Stimulated activated CD8-positive, alpha-beta memory T cell treated with anti-CD3 and anti-CD28 coated beads, Interleukin-4, amount 100 ng/mL, for 48 hours (primary cell): ENCODE results near the gene ECHDC1.
"Not testable (repeated sequence)": the region's sequence is repeated elsewhere in the genome, so short reads cannot be mapped to it uniquely, and the experiment has no call there.

Experiments used
- DNase-seq: peaks from one replicate; pipeline ENCODE4 v3.0.0-alpha.2; 2020

ECHDC1 gene

DNA sequence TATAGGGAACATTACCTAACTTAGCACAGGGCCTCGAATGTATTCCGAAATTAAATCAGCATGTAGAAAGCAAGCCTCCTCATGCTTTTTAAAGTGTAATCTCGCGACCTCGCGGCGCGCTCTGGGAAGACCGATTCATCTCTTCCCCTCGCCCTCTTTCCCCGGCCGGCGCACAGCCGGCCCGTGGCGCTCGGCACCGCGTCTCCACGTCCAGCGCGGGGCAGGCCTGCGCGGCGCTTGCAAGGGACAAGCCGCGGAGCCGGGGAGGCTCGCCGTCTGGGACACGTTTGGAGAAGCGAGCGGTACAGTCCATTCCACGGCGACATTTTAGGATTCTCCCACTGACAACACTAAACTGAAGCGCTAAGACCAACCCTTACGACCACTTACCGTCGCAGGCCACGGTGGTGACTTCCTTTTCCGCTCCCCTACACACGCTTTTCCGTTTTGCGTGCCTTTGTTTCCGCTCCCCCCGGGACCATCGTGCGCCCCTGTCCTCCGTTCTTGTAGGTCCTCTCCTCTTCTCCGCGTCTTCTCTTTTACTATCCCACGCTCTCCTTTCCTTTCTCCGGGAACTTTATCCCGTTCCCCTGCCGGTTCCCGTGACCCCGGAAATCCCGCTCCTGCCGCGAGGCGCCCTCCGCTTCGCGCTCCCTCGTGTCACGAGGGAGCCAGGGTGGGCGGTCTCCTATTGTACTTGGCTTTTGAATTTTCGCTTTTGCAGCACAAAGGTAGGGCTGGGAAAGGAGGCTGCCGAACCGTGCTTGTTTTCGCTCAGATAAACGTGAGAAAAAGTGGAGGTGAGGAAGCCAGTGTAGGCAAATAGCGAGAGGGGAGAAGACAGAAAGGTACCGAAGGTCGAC lies at the start of gene ECHDC1:
Gene ECHDC1, minus strand, starts transcription at position 664 of the 863 bp plus-strand sequence. CDS start 12,581 bp downstream, outside the sequence.
- DNase-seq = peak; percentile 83

GRCh38 chr6:127392301-127392700 lies 48.9 kb upstream of the ECHDC1 start:
- no peak for DNase-seq

GRCh38 chr6:127391094-127391953 lies 47.9 kb upstream of the ECHDC1 start:
- DNase-seq = no peak

GRCh38 chr6:127389706-127390105 lies 46.3 kb upstream of the ECHDC1 start:
- DNase-seq = no peak

DNA sequence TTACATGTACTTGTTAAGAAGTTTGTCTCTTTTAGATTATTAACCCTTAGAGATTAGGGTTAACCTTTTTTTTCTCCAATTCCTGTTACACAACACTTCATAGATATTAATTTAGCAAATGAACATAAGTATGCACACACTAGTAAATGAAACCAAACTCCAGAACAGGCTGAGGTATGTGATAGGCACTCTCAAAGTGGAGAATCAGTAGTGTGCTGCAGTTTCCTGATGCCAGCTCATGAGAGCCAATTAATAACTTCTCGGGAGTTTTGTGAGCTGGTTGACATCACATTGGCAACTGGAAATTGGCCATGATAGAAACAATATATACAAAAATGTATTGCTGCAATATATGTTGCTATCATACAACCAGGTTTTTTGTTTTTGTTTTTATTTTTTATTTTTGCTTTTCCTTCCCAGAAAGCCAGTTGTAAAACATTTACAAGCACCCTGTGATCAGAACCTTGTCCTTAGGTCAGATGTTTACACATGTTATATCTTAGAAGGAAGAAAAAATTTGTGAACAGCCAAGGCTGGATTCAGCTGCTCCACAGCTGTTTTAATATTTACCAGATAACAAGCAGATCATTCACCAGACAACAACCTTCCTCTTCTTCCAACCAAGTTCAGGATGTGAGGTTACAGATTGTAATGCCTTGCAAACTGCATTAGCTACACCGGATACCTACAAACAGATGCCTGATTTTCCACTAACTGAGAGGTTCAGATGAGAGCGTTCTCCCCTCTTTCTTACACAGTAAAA lies 42.4 kb upstream of the ECHDC1 start:
- DNase-seq = no peak

DNA sequence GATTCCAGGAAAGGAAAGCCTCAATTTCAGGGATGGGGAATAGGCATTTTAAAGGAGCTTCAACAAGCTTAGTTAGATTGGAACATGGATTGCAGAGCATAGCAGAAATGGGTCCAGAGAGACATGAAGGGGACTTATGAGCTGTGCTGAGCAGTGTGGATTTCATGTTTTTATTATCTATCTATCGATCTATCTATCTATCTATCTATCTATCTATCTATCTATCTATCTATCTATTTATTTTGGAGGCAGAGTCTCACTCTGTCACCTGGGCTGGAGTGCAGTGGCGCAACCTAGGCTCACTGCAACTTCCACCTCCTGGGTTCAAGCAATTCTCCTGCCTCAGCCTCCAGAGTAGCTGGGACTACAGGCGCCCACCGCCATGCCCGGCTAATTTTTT lies 41.4 kb upstream of the ECHDC1 start:
- DNase-seq = not testable (repeated sequence)

DNA sequence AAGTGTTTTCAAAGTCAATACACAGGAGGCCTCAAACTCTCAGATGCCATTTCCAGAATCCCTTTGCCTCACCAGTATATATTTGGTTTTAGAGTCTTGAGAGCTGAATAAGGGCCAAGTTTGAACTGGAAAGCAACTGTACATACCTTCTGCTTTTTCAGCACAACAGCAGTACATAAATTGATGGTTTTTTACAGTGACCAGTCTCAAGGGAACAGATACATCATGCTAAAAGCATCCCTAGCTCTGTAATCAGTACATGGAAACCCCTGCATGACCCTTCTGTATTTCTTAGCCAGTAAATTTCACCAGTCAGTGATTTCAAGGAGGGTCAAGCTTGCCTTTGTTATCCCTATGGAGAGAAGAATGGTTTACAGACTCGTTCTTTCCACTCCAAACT lies 40.6 kb upstream of the ECHDC1 start:
- DNase-seq = no peak

DNA sequence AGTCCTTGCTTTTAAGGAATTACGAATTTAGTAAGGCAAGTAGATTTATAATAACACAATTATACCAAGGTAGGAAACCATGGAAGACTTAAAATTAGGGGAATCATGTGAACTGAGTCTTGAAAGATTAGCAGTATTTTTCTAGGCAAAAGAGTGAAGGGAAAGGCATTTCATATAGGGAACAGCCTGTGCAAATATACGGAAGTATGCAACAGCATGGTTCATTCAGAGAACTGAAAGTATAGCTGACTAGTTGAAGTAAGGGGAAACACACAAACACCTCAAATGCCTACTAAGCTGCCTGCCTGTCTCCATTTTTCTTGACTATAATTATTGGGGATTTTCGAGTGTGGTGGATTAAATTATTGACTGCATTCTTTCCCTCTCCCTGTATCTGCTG lies 39.0 kb upstream of the ECHDC1 start:
- DNase-seq = no peak

DNA sequence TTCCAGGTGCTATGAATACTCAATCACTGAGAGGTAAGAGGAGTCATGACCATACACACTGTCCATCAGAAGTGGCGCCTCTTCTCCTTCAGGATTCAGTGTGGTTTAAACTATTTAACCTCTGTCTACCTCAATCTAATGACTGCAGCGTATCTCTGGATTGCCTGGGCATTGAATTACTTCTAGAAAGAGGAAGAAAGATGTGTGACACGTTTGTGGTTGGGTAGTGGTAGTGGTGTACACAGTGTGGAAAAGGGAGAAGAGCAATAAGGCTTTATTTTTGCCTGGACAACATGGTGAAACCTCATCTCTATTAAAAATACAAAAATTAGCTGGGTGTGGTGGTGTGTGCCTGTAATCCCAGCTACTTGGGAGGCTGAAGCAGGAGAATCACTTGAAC lies 38.0 kb upstream of the ECHDC1 start:
- no peak for DNase-seq

- no peak for DNase-seq
Measured at GRCh38 chr6:127376685-127377084, 33.3 kb upstream of the ECHDC1 start.

- no peak for DNase-seq
Measured at GRCh38 chr6:127367023-127367375, 23.6 kb upstream of the ECHDC1 start.

GRCh38 chr6:127366282-127367022 lies 23.0 kb upstream of the ECHDC1 start:
- no peak for DNase-seq

- DNase-seq = no peak
Measured at GRCh38 chr6:127365874-127366273, 22.5 kb upstream of the ECHDC1 start.

- DNase-seq = no peak
Measured at GRCh38 chr6:127352524-127352923, 9.1 kb upstream of the ECHDC1 start.

- no peak for DNase-seq
Measured at GRCh38 chr6:127349980-127350379, 6.6 kb upstream of the ECHDC1 start.

- DNase-seq = no peak
Measured at GRCh38 chr6:127348028-127348661, 4.7 kb upstream of the ECHDC1 start.

DNA sequence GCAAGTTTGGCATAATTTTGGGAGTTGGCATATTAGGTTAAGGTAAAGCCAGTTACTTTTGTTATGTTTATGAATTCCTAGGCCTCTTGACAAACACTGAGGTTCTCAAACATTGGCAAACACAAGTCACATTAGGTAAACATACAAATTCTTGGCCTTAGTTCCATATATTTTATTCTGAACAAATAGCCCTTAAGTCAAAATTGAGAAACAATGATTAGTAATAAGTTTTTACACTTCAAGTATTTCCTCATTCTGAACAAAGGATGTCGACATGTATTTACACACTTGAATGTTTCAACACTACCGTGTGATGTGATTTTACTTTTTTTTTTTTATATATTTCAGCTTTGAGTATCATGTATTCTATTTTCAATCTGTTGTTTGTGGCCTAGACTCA lies 3.8 kb upstream of the ECHDC1 start:
- no peak for DNase-seq

GRCh38 chr6:127345521-127345920 lies 2.1 kb upstream of the ECHDC1 start:
- DNase-seq = no peak

GRCh38 chr6:127343809-127344659 lies 625 bp upstream of the ECHDC1 start:
- DNase-seq = peak; percentile 28

DNA sequence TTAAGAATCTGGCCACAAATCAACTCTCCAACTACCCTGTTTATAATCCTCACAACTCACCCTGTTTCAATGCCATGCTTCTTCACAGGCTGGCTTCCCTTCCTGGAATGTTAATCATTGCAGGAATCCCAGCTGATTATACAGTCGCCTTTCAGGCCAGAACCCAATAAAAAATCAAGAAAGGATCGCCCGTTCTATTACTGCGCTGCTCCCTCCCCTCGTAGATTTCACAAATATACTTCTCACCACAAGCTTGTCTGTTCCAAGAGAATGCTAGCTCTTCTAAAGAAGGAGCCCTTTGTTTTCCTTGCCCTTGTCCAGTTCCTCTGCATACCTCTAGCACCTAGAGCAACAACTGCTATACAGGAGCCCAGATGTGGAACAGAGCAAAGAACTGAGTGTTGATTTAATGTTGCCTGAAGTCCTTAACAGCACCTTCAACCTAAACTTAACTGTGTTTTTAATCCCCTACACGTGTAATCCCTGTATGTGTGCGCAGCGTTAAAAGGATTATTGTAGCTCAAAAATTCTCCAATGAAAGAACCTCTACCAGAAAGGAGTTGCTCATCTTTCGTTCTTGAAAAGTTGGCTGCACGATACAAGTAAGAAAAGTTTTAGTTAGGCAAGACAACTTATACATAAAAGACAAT lies 988 bp downstream of the ECHDC1 start:
- DNase-seq = no peak
